CD14-positive monocyte (primary cell): ENCODE results near the gene SH3RF1. TPM values are rescaled to one million over a fixed set of nuclear protein-coding genes. Genes with fewer than 3 reads are reported as not detected.
A peak's percentile ranks its signal among the peaks of the same experiment; 100 is the strongest.

Experiments used
- DNase-seq, 3 donors: peaks; one replicate each; pipeline ENCODE4 v3.0.0-alpha.2; 2011 to 2022
- H2AFZ ChIP-seq: 2 replicates; pipeline ENCODE4 v1.6.0; 2012; ENCODE audit warnings: mild to moderate bottlenecking, low read depth, low read length, inconsistent platforms; ENCODE audit not compliant: insufficient read depth, poor library complexity, severe bottlenecking
- H3K27ac ChIP-seq, 2 donors: 1 replicate in 1 of 2; 2 replicates in 1 of 2; pipeline ENCODE4 v1.5.1; 2012 to 2013; ENCODE audit warnings: low read length in 2 of 2, control low read depth in 1 of 2, inconsistent platforms in 1 of 2, low read depth in 1 of 2, mild to moderate bottlenecking in 1 of 2
- H3K27me3 ChIP-seq, 2 donors: one replicate each; pipeline versions ENCODE4 v1.6.0 to v1.6.1; 2011 to 2013; ENCODE audit warnings: low read length in 2 of 2; ENCODE audit not compliant: control insufficient read depth in 2 of 2, insufficient read depth in 2 of 2
- H3K36me3 ChIP-seq, 2 donors: replicated peaks in 1 of 2; 1 replicate in 1 of 2; 2 replicates in 1 of 2; pipeline versions ENCODE4 v1.5.1 to v1.6.1; 2012 to 2013; ENCODE audit warnings: low read length in 2 of 2, control low read depth in 1 of 2, inconsistent platforms in 1 of 2, mild to moderate bottlenecking in 1 of 2; ENCODE audit not compliant: insufficient read depth in 2 of 2, control insufficient read depth in 1 of 2
- H3K4me1 ChIP-seq, 2 donors: 1 replicate in 1 of 2; 2 replicates in 1 of 2; pipeline versions ENCODE4 v1.5.1 to v1.6.1; 2012 to 2013; ENCODE audit warnings: low read length in 2 of 2, control low read depth in 1 of 2, inconsistent platforms in 1 of 2, mild to moderate bottlenecking in 1 of 2, moderate library complexity in 1 of 2; ENCODE audit not compliant: insufficient read depth in 2 of 2, control insufficient read depth in 1 of 2
- H3K4me2 ChIP-seq: replicated peaks from 2 replicates; pipeline ENCODE3; 2012; ENCODE audit warnings: low read length, moderate library complexity, mild to moderate bottlenecking; ENCODE audit not compliant: poor library complexity, severe bottlenecking; ENCODE audit errors: extremely low read depth
- H3K4me3 ChIP-seq, 3 experiments: fragments of 200-600 bp in 1 of 3; sonication (generic) in 1 of 3; replicated peaks in 1 of 3; 1 replicate in 2 of 3; 2 replicates in 1 of 3; pipeline ENCODE4 v1.5.1; 2011 to 2013; ENCODE audit warnings: low read length in 3 of 3, mild to moderate bottlenecking in 3 of 3, control low read depth in 2 of 3, low read depth in 2 of 3, inconsistent platforms in 1 of 3, moderate library complexity in 1 of 3
- H3K79me2 ChIP-seq: 2 replicates; pipeline ENCODE4 v1.6.0; 2012; ENCODE audit warnings: mild to moderate bottlenecking, control low read depth, inconsistent platforms, low read length, moderate library complexity; ENCODE audit not compliant: insufficient read depth
- H3K9ac ChIP-seq: 2 replicates; pipeline ENCODE4 v1.6.0; 2017; ENCODE audit warnings: low read length, mild to moderate bottlenecking; ENCODE audit not compliant: insufficient read depth, poor library complexity, severe bottlenecking
- H3K9me3 ChIP-seq, 2 donors: replicated peaks in 1 of 2; 1 replicate in 1 of 2; 2 replicates in 1 of 2; pipeline versions ENCODE4 v1.5.1 to v1.6.1; 2012 to 2013; ENCODE audit warnings: low read length in 2 of 2, control low read depth in 1 of 2; ENCODE audit not compliant: control insufficient read depth in 1 of 2, insufficient read depth in 1 of 2
- H4K20me1 ChIP-seq: 2 replicates; pipeline ENCODE4 v1.6.0; 2012; ENCODE audit warnings: mild to moderate bottlenecking, low read length, control low read depth, moderate library complexity; ENCODE audit not compliant: insufficient read depth
- H3K27ac Mint-ChIP-seq, 7 donors: one replicate each; pipeline ENCODE4 v1.8.0; 2020; ENCODE audit warnings: mild to moderate bottlenecking in 7 of 7, mixed read lengths in 7 of 7, moderate library complexity in 6 of 7, inconsistent platforms in 2 of 7
- H3K27me3 Mint-ChIP-seq, 3 donors: one replicate each; pipeline ENCODE4 v1.8.0; 2021 to 2022; ENCODE audit warnings: low read depth in 3 of 3, mild to moderate bottlenecking in 3 of 3, mixed read lengths in 3 of 3, moderate library complexity in 3 of 3, inconsistent platforms in 1 of 3
- H3K36me3 Mint-ChIP-seq, 2 donors: one replicate each; pipeline ENCODE4 v1.8.0; 2020; ENCODE audit warnings: mixed read lengths in 2 of 2, inconsistent platforms in 1 of 2, mild to moderate bottlenecking in 1 of 2
- H3K4me1 Mint-ChIP-seq: one replicate; pipeline ENCODE4 v1.8.0; 2020; ENCODE audit warnings: mild to moderate bottlenecking, mixed read lengths
- H3K4me3 Mint-ChIP-seq, 2 donors: one replicate each; pipeline ENCODE4 v1.8.0; 2020; ENCODE audit warnings: mild to moderate bottlenecking in 2 of 2, mixed read lengths in 2 of 2, moderate library complexity in 1 of 2
- H3K9me3 Mint-ChIP-seq, 7 donors: one replicate each; pipeline ENCODE4 v1.8.0; 2020 to 2022; ENCODE audit warnings: mixed read lengths in 7 of 7, mild to moderate bottlenecking in 6 of 7, moderate library complexity in 6 of 7, inconsistent platforms in 2 of 7
- WGBS: methylation state at CpG from one replicate; pipeline ENCODE4 v1.1.5; 2013; ENCODE audit warnings: missing lambda C conversion rate; ENCODE audit not compliant: insufficient coverage; 5-methylcytosine and 5-hydroxymethylcytosine counted together
- intact Hi-C, 2 donors: fragments of 100-400 bp; cut with micrococcal nuclease; formaldehyde crosslinking; loops; one replicate each; pipeline versions ENCODE4 v1.15.0 to v1.15.1; 2023
- polyA plus RNA-seq, 3 donors: library from polyadenylated mRNA; depleted of rRNA in 1 of 3; unstranded in 2 of 3; stranded (reverse) in 1 of 3; fragments of 300-500 nt in 2 of 3; fragments of >200 nt in 1 of 3; fragmentation: Illumina TruSeq in 2 of 3; gene quantifications; 1 replicate in 2 of 3; 2 replicates in 1 of 3; pipeline ENCODE4 v1.2.3, GENCODE V29; 2012 to 2021
- TF ChIP-seq, protein P1 (sequence below): fragments of 200-600 bp; IDR thresholded peaks from one replicate; pipeline ENCODE4 v1.8.0; 2022; ENCODE audit warnings: antibody characterized with exemption, mild to moderate bottlenecking

Gene SH3RF1
- polyA plus RNA-seq, 3 donors = 3.1 to 4.7 (median 4.4) TPM

- Histone ChIP-seq H3K79me2 (no peaks in the 10 kb centered on the region), H3K9ac (no peak overlapping the region)
- peak overlapping the region in 1 of 7 donors; percentile 1 for H3K27ac Mint-ChIP-seq
Observed at GRCh38 chr4:169144061-169144600, 126.6 kb downstream of the SH3RF1 start.

GRCh38 chr4:169143335-169143734, 127.4 kb downstream of the SH3RF1 start:
- no peak overlapping the region for H3K4me2 ChIP-seq
- no peaks in the 10 kb centered on the region for H3K9me3 ChIP-seq
- H3K4me3 ChIP-seq = no peak overlapping the region
- Mint-ChIP-seq H3K4me3 (no peak overlapping the region), H3K27me3 (peaks cover 0 to 1% (median 0%) of the 10 kb centered on the region in 3 donors), H3K4me1 (no peaks in the 10 kb centered on the region), H3K27ac (no peak overlapping the region), H3K9me3 (no peaks in the 10 kb centered on the region), H3K36me3 (peaks cover 16 to 21% of the 10 kb centered on the region in 2 donors)
- no peaks in the 10 kb centered on the region for H4K20me1 ChIP-seq
- no peak overlapping the region for H2AFZ ChIP-seq
- no peaks in the 10 kb centered on the region for H3K4me1 ChIP-seq
- TF ChIP-seq, protein P1, sequence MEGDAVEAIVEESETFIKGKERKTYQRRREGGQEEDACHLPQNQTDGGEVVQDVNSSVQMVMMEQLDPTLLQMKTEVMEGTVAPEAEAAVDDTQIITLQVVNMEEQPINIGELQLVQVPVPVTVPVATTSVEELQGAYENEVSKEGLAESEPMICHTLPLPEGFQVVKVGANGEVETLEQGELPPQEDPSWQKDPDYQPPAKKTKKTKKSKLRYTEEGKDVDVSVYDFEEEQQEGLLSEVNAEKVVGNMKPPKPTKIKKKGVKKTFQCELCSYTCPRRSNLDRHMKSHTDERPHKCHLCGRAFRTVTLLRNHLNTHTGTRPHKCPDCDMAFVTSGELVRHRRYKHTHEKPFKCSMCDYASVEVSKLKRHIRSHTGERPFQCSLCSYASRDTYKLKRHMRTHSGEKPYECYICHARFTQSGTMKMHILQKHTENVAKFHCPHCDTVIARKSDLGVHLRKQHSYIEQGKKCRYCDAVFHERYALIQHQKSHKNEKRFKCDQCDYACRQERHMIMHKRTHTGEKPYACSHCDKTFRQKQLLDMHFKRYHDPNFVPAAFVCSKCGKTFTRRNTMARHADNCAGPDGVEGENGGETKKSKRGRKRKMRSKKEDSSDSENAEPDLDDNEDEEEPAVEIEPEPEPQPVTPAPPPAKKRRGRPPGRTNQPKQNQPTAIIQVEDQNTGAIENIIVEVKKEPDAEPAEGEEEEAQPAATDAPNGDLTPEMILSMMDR = no peak
- no peak for DNase-seq
- H3K36me3 ChIP-seq = peaks cover 4% of the 10 kb centered on the region in 2 donors
- no peak overlapping the region for H3K9ac ChIP-seq
- intact Hi-C loops = no loop called here
- no peak overlapping the region for H3K27ac ChIP-seq
- no peaks in the 10 kb centered on the region for H3K27me3 ChIP-seq
- H3K79me2 ChIP-seq = no peaks in the 10 kb centered on the region
- WGBS = 100% methylated on average over 8 of the region's 9 CpGs

More at GRCh38 chr4:169144061-169144600, 126.6 kb downstream of the SH3RF1 start:
- H3K27me3 ChIP-seq = no peaks in the 10 kb centered on the region
- Mint-ChIP-seq H3K9me3 (no peaks in the 10 kb centered on the region), H3K4me1 (no peaks in the 10 kb centered on the region), H3K27me3 (peaks cover 0 to 1% (median 0%) of the 10 kb centered on the region in 3 donors), H3K36me3 (peaks cover 16 to 21% of the 10 kb centered on the region in 2 donors), H3K4me3 (no peak overlapping the region)
- no peak overlapping the region for H3K4me3 ChIP-seq
- H3K9me3 ChIP-seq = no peaks in the 10 kb centered on the region
- intact Hi-C loops = no loop called here
- H3K4me2 ChIP-seq = no peak overlapping the region
- no peak overlapping the region for H2AFZ ChIP-seq
- no peaks in the 10 kb centered on the region for H3K4me1 ChIP-seq
- no peak overlapping the region for H3K27ac ChIP-seq
- H3K36me3 ChIP-seq = peaks cover 4 to 12% of the 10 kb centered on the region in 2 donors
- DNase-seq = no peak
- TF ChIP-seq, protein P1 = no peak
- H4K20me1 ChIP-seq = no peaks in the 10 kb centered on the region
